SK-N-MC (cell line): ENCODE results near the gene ASNS.

Experiments used
- EZH2 ChIP-seq: fragments of 200-600 bp; sonication (generic); IDR thresholded peaks from one replicate; pipeline ENCODE4 v1.6.1; 2017; ENCODE audit warnings: antibody characterized with exemption
- FOXP2 ChIP-seq: optimal IDR thresholded peaks from 2 replicates; pipeline ENCODE3; 2011; ENCODE audit warnings: mild to moderate bottlenecking, moderate library complexity; ENCODE audit not compliant: insufficient read depth; ENCODE audit errors: extremely low read length, control extremely low read depth
- POLR2AphosphoS5 ChIP-seq: IDR thresholded peaks from 2 replicates; pipeline ENCODE4 v1.6.1; 2012; ENCODE audit warnings: mild to moderate bottlenecking, low read depth, low read length, borderline replicate concordance

DNA sequence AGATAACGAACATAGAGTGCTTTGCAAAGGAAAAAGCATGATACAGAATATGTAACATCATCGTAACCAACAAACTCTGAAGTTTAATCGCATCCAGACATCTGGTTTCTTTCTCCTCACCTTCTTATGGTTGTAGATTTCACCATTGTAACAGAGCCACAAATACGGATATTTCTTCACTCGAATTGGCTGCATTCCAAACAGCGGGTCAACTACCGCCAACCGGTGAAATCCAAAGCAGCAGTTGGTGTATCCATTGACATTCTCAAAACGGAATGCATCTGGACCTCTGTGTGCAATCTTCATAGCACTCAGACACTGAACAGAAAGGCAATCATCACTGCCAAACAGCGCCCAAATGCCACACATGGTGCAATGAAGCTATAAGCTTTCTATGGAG, 3.4 kb downstream of the ASNS start:
- no peak for TF ChIP-seq POLR2AphosphoS5
- TF ChIP-seq FOXP2 = no peak
- TF ChIP-seq EZH2 = no peak
